Vagina (tissue), 2 donors: ENCODE results near the gene GPC5. TPM values are rescaled to one million over a fixed set of nuclear protein-coding genes. Genes with fewer than 3 reads are reported as not detected.

Experiments used
- DNase-seq, 2 donors: peaks; one replicate each; pipeline ENCODE4 v3.0.0-alpha.2; 2017; ENCODE audit errors: extremely low spot score in 2 of 2
- H3K27ac ChIP-seq: fragments of 200-600 bp; sonication (generic); one replicate; pipeline ENCODE4 v1.5.1; 2019
- H3K27me3 ChIP-seq: fragments of 200-600 bp; sonication (generic); one replicate; pipeline ENCODE4 v1.5.1; 2019
- H3K36me3 ChIP-seq, 2 donors: fragments of 200-600 bp; sonication (generic); one replicate each; pipeline ENCODE4 v1.5.1; 2017 to 2019
- H3K4me1 ChIP-seq: fragments of 200-600 bp; sonication (generic); one replicate; pipeline ENCODE4 v1.5.1; 2019
- H3K4me3 ChIP-seq, 2 donors: fragments of 200-600 bp; sonication (generic); 1 replicate in 1 of 2; 2 replicates in 1 of 2; pipeline ENCODE4 v1.5.1; 2016 to 2019
- H3K9me3 ChIP-seq: fragments of 200-600 bp; sonication (generic); one replicate; pipeline ENCODE4 v1.5.1; 2019
- CTCF ChIP-seq, 3 experiments: fragments of 450-650 bp in 2 of 3; fragments of 200-600 bp in 1 of 3; sonication (generic) in 1 of 3; IDR thresholded peaks; one replicate each; pipeline ENCODE4 v1.5.1; 2017 to 2019; ENCODE audit warnings: antibody characterized with exemption in 3 of 3, mild to moderate bottlenecking in 2 of 3, moderate library complexity in 2 of 3
- POLR2A ChIP-seq, 2 donors: fragments of 450-650 bp; IDR thresholded peaks; one replicate each; pipeline ENCODE4 v1.6.1; 2017; ENCODE audit warnings: antibody characterized with exemption in 2 of 2, mild to moderate bottlenecking in 2 of 2, moderate library complexity in 2 of 2
- POLR2AphosphoS5 ChIP-seq, 2 donors: sonication (generic); formaldehyde crosslinking; IDR thresholded peaks; one replicate each; pipeline ENCODE4 v1.9.0; 2017; ENCODE audit warnings: antibody characterized with exemption in 2 of 2, mild to moderate bottlenecking in 2 of 2, low read depth in 1 of 2; ENCODE audit not compliant: insufficient read depth in 1 of 2
- intact Hi-C: fragments of 100-400 bp; cut with DNase I; formaldehyde crosslinking; loops from one replicate; pipeline ENCODE4 v1.15.1; 2023
- total RNA-seq: library from RNA; depleted of rRNA; stranded (reverse); fragments of >200 nt; gene quantifications from one replicate; pipeline ENCODE4 v1.2.3, GENCODE V29; 2016

Gene GPC5
- total RNA-seq, 1 donor from 2014 or later = 1.7 TPM

- Histone ChIP-seq H3K4me3 (no peak overlapping the region), H3K4me1 (no peaks in the 10 kb centered on the region), H3K9me3 (no peaks in the 10 kb centered on the region), H3K36me3 (no peaks in the 10 kb centered on the region), H3K27me3 (no peaks in the 10 kb centered on the region), H3K27ac (no peak overlapping the region)
- no peak for TF ChIP-seq CTCF (IDR thresholded peaks at IDR 0.05)
- no peak for DNase-seq
- intact Hi-C loops = no loop called here
These were observed 292.5 kb downstream of the GPC5 start for GRCh38 chr13:91690944-91691343.

GRCh38 chr13:91693466-91693865 is 295.0 kb downstream of the GPC5 start:
- DNase-seq = no peak
- H3K27me3 ChIP-seq = no peaks in the 10 kb centered on the region
- H3K4me1 ChIP-seq = no peaks in the 10 kb centered on the region
- H3K4me3 ChIP-seq = no peak overlapping the region
- no peak for TF ChIP-seq POLR2A (IDR thresholded peaks at IDR 0.05)
- no peak for TF ChIP-seq CTCF (IDR thresholded peaks at IDR 0.05)
- no peak for TF ChIP-seq POLR2AphosphoS5 (IDR thresholded peaks at IDR 0.05; ENCODE audit: insufficient read depth in 1 of 2, low read depth in 1 of 2)
- H3K27ac ChIP-seq = no peak overlapping the region
- no peaks in the 10 kb centered on the region for H3K9me3 ChIP-seq
- intact Hi-C loops = no loop called here
- no peaks in the 10 kb centered on the region for H3K36me3 ChIP-seq

GRCh38 chr13:91698308-91698707 is 299.9 kb downstream of the GPC5 start:
- no peaks in the 10 kb centered on the region for H3K27me3 ChIP-seq
- no peak for DNase-seq
- H3K9me3 ChIP-seq = no peaks in the 10 kb centered on the region
- no peak for TF ChIP-seq POLR2AphosphoS5 (IDR thresholded peaks at IDR 0.05; ENCODE audit: insufficient read depth in 1 of 2, low read depth in 1 of 2)
- TF ChIP-seq CTCF (IDR thresholded peaks at IDR 0.05) = no peak
- TF ChIP-seq POLR2A (IDR thresholded peaks at IDR 0.05) = no peak
- H3K27ac ChIP-seq = no peak overlapping the region
- intact Hi-C loops = no loop called here
- H3K4me1 ChIP-seq = no peaks in the 10 kb centered on the region
- no peak overlapping the region for H3K4me3 ChIP-seq
- H3K36me3 ChIP-seq = no peaks in the 10 kb centered on the region

- Histone ChIP-seq H3K4me3 (no peak overlapping the region), H3K36me3 (no peaks in the 10 kb centered on the region), H3K9me3 (no peaks in the 10 kb centered on the region), H3K27ac (no peak overlapping the region), H3K27me3 (no peaks in the 10 kb centered on the region), H3K4me1 (no peaks in the 10 kb centered on the region)
- no peak for DNase-seq
- TF ChIP-seq CTCF (IDR thresholded peaks at IDR 0.05) = no peak
- no peak for TF ChIP-seq POLR2AphosphoS5 (IDR thresholded peaks at IDR 0.05; ENCODE audit: insufficient read depth in 1 of 2, low read depth in 1 of 2)
- no peak for TF ChIP-seq POLR2A (IDR thresholded peaks at IDR 0.05)
- intact Hi-C loops = no loop called here
These were observed 300.3 kb downstream of the GPC5 start for GRCh38 chr13:91698767-91699166.

- Histone ChIP-seq H3K9me3 (no peaks in the 10 kb centered on the region), H3K27me3 (no peaks in the 10 kb centered on the region), H3K27ac (no peak overlapping the region), H3K4me1 (no peaks in the 10 kb centered on the region), H3K4me3 (no peak overlapping the region), H3K36me3 (no peaks in the 10 kb centered on the region)
- TF ChIP-seq POLR2A (IDR thresholded peaks at IDR 0.05) (no peak), CTCF (IDR thresholded peaks at IDR 0.05) (no peak), POLR2AphosphoS5 (IDR thresholded peaks at IDR 0.05; ENCODE audit: insufficient read depth in 1 of 2, low read depth in 1 of 2) (no peak)
- intact Hi-C loops = no loop called here
- no peak for DNase-seq
These were observed 301.4 kb downstream of the GPC5 start for GRCh38 chr13:91699863-91700262.
